Esophagus muscularis mucosa (tissue), 4 donors: ENCODE measurements around the gene FOXP2. TPM values are rescaled to one million over a fixed set of nuclear protein-coding genes. Genes with fewer than 3 reads are reported as not detected.

Experiments
- DNase-seq: peaks from one replicate; pipeline ENCODE4 v3.0.0-alpha.2; 2017; ENCODE audit errors: extremely low spot score
- H3K27ac ChIP-seq, 4 donors: fragments of 200-600 bp; sonication (generic); replicated peaks in 1 of 4; 1 replicate in 3 of 4; 2 replicates in 1 of 4; pipeline ENCODE4 v1.5.1; 2016 to 2019; ENCODE audit warnings: mild to moderate bottlenecking in 1 of 4
- H3K27me3 ChIP-seq, 4 donors: fragments of 200-600 bp; sonication (generic); one replicate each; pipeline versions ENCODE4 v1.5.1 to v1.6.0; 2016 to 2019
- H3K36me3 ChIP-seq, 4 donors: fragments of 200-600 bp; sonication (generic); one replicate each; pipeline ENCODE4 v1.5.1; 2016 to 2019
- H3K4me1 ChIP-seq, 4 donors: fragments of 200-600 bp; sonication (generic); one replicate each; pipeline ENCODE4 v1.5.1; 2016 to 2019
- H3K4me3 ChIP-seq, 4 donors: fragments of 200-600 bp; sonication (generic); 1 replicate in 2 of 4; 2 replicates in 2 of 4; pipeline ENCODE4 v1.5.1; 2016 to 2019; ENCODE audit warnings: mild to moderate bottlenecking in 4 of 4, moderate library complexity in 1 of 4
- H3K9me3 ChIP-seq, 4 donors: fragments of 200-600 bp; sonication (generic); 1 replicate in 3 of 4; 2 replicates in 1 of 4; pipeline ENCODE4 v1.5.1; 2016 to 2019
- EP300 ChIP-seq: sonication (generic); formaldehyde crosslinking; IDR thresholded peaks from one replicate; pipeline ENCODE4 v1.6.1; 2017; ENCODE audit warnings: antibody characterized with exemption
- POLR2A ChIP-seq: fragments of 450-650 bp; IDR thresholded peaks from one replicate; pipeline ENCODE4 v1.6.1; 2017; ENCODE audit warnings: antibody characterized with exemption, moderate library complexity, mild to moderate bottlenecking, low read depth
- POLR2AphosphoS5 ChIP-seq, 2 donors: sonication (generic); formaldehyde crosslinking; IDR thresholded peaks; one replicate each; pipeline ENCODE4 v1.6.1; 2017; ENCODE audit warnings: antibody characterized with exemption in 2 of 2
- WGBS: methylation state at CpG from one replicate; pipeline ENCODE4 v1.1.5; 2018; 5-methylcytosine and 5-hydroxymethylcytosine counted together
- intact Hi-C: fragments of 100-400 bp; cut with DNase I; formaldehyde crosslinking; loops from one replicate; pipeline ENCODE4 v1.15.1; 2023
- total RNA-seq, 4 donors: library from RNA; depleted of rRNA; stranded (reverse); fragments of >200 nt; gene quantifications; one replicate each; pipeline versions ENCODE4 v1.1.0 to v1.2.1, GENCODE V29; 2016
- TF ChIP-seq, protein P1 (sequence below), 3 experiments: fragments of 200-600 bp in 2 of 3; fragments of 450-650 bp in 1 of 3; sonication (generic) in 2 of 3; IDR thresholded peaks; one replicate each; pipeline ENCODE4 v1.5.1; 2017 to 2019; ENCODE audit warnings: antibody characterized with exemption in 3 of 3, mild to moderate bottlenecking in 2 of 3, moderate library complexity in 1 of 3

The FOXP2 gene
- total RNA-seq, 4 donors from 2014 or later = 37.1 to 54.2 (median 48.0) TPM

- 64% methylated on average over 4 of the region's 4 CpGs for WGBS
- intact Hi-C loops = no loop called here
- Histone ChIP-seq H3K36me3 (no peaks in the 10 kb centered on the region), H3K27ac (no peak overlapping the region), H3K27me3 (no peaks in the 10 kb centered on the region), H3K4me3 (no peak overlapping the region), H3K9me3 (no peaks in the 10 kb centered on the region), H3K4me1 (no peaks in the 10 kb centered on the region)
- DNase-seq = no peak
- no peak for TF ChIP-seq EP300
- TF ChIP-seq, protein P1, sequence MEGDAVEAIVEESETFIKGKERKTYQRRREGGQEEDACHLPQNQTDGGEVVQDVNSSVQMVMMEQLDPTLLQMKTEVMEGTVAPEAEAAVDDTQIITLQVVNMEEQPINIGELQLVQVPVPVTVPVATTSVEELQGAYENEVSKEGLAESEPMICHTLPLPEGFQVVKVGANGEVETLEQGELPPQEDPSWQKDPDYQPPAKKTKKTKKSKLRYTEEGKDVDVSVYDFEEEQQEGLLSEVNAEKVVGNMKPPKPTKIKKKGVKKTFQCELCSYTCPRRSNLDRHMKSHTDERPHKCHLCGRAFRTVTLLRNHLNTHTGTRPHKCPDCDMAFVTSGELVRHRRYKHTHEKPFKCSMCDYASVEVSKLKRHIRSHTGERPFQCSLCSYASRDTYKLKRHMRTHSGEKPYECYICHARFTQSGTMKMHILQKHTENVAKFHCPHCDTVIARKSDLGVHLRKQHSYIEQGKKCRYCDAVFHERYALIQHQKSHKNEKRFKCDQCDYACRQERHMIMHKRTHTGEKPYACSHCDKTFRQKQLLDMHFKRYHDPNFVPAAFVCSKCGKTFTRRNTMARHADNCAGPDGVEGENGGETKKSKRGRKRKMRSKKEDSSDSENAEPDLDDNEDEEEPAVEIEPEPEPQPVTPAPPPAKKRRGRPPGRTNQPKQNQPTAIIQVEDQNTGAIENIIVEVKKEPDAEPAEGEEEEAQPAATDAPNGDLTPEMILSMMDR (IDR thresholded peaks at IDR 0.05) = no peak
- no peak for TF ChIP-seq POLR2AphosphoS5 (IDR thresholded peaks at IDR 0.05)
- no peak for TF ChIP-seq POLR2A
Observed at GRCh38 chr7:114711241-114711640, 296.6 kb downstream of the FOXP2 start.

DNA sequence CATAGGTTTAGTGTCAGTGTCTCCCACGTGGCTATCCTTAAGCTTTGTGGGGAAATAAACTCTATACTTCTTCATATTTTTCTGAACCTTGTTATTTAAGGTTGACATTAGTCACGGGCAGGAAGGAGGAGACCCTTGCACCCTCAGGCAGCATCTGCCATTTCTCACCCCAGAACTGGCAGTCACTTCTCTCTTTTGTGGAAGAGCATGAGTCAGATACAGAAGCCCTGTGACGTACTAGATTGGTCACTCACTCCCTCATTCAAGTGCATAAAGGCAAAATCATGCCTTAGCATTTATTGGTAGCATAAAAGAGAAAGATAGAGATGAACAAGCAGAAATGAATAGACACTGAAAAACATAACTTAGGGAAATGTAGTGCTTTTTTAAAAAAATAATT lies 301.3 kb downstream of the FOXP2 start:
- 45% methylated on average over 3 of the region's 3 CpGs for WGBS

DNA sequence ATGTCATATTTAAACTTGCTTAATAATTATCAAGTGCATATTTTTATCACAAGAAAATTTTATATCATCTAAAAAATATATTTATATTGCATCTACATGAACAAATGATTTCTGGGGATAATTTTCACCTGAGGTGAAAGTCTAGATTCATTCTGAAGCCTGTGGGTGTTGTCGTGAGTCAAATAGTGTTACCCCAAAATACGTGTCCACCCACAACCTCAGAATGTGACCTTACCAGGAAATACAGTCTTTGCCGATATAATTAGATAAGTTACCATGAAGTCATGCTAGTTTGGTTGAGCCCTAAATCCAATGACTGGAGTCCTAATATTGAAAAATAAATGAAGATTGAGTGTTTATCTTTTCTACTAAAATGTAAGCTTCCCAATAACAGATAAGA lies 304.2 kb downstream of the FOXP2 start:
- no peak overlapping the region for H3K4me3 ChIP-seq
- H3K9me3 ChIP-seq = no peaks in the 10 kb centered on the region
- intact Hi-C loops = no loop called here
- TF ChIP-seq POLR2A (no peak), POLR2AphosphoS5 (IDR thresholded peaks at IDR 0.05) (no peak), EP300 (no peak)
- TF ChIP-seq, protein P1 (IDR thresholded peaks at IDR 0.05) = no peak
- H3K36me3 ChIP-seq = no peaks in the 10 kb centered on the region
- H3K27me3 ChIP-seq = no peaks in the 10 kb centered on the region
- no peaks in the 10 kb centered on the region for H3K4me1 ChIP-seq
- 82% methylated on average over 3 of the region's 3 CpGs for WGBS
- H3K27ac ChIP-seq = no peak overlapping the region
- DNase-seq = no peak

More for the DNA sequence above, 301.3 kb downstream of the FOXP2 start:
- H3K4me3 ChIP-seq = no peak overlapping the region
- intact Hi-C loops = no loop called here
- no peaks in the 10 kb centered on the region for H3K36me3 ChIP-seq
- DNase-seq = no peak
- no peak overlapping the region for H3K27ac ChIP-seq
- no peaks in the 10 kb centered on the region for H3K9me3 ChIP-seq
- no peaks in the 10 kb centered on the region for H3K4me1 ChIP-seq
- no peaks in the 10 kb centered on the region for H3K27me3 ChIP-seq
- no peak for TF ChIP-seq POLR2AphosphoS5 (IDR thresholded peaks at IDR 0.05)
- TF ChIP-seq EP300 = no peak
- TF ChIP-seq POLR2A = no peak
- TF ChIP-seq, protein P1 (IDR thresholded peaks at IDR 0.05) = no peak

- Histone ChIP-seq H3K4me1 (no peaks in the 10 kb centered on the region), H3K4me3 (no peak overlapping the region), H3K27ac (no peak overlapping the region), H3K9me3 (no peaks in the 10 kb centered on the region), H3K27me3 (no peaks in the 10 kb centered on the region), H3K36me3 (no peaks in the 10 kb centered on the region)
- no peak for TF ChIP-seq POLR2AphosphoS5 (IDR thresholded peaks at IDR 0.05)
- TF ChIP-seq, protein P1 (IDR thresholded peaks at IDR 0.05) = no peak
- no peak for TF ChIP-seq EP300
- no peak for DNase-seq
- intact Hi-C loops = no loop called here
- WGBS = 64% methylated on average over 4 of the region's 4 CpGs
Observed at GRCh38 chr7:114720725-114721124, 306.1 kb downstream of the FOXP2 start.

GRCh38 chr7:114722562-114722961 lies 307.9 kb downstream of the FOXP2 start:
- H3K4me3 ChIP-seq = no peak overlapping the region
- no peak for DNase-seq
- TF ChIP-seq, protein P1 (IDR thresholded peaks at IDR 0.05) = no peak
- TF ChIP-seq EP300 (no peak), POLR2A (no peak), POLR2AphosphoS5 (IDR thresholded peaks at IDR 0.05) (no peak)
- no peaks in the 10 kb centered on the region for H3K4me1 ChIP-seq
- no peaks in the 10 kb centered on the region for H3K27me3 ChIP-seq
- H3K9me3 ChIP-seq = no peaks in the 10 kb centered on the region
- no peak overlapping the region for H3K27ac ChIP-seq
- H3K36me3 ChIP-seq = no peaks in the 10 kb centered on the region
- intact Hi-C loops = no loop called here
